ENCODE results near the gene PCTP. TPM values are rescaled to one million over a fixed set of nuclear protein-coding genes. Genes with fewer than 3 reads are reported as not detected.

PCTP gene
- total and polyA plus RNA-seq, 9 of the 15 experiments (the other 6 are each of a cell fraction or from before 2014, with no cell fraction given): 10.9 to 62.3 (median 41.2) TPM

DNA sequence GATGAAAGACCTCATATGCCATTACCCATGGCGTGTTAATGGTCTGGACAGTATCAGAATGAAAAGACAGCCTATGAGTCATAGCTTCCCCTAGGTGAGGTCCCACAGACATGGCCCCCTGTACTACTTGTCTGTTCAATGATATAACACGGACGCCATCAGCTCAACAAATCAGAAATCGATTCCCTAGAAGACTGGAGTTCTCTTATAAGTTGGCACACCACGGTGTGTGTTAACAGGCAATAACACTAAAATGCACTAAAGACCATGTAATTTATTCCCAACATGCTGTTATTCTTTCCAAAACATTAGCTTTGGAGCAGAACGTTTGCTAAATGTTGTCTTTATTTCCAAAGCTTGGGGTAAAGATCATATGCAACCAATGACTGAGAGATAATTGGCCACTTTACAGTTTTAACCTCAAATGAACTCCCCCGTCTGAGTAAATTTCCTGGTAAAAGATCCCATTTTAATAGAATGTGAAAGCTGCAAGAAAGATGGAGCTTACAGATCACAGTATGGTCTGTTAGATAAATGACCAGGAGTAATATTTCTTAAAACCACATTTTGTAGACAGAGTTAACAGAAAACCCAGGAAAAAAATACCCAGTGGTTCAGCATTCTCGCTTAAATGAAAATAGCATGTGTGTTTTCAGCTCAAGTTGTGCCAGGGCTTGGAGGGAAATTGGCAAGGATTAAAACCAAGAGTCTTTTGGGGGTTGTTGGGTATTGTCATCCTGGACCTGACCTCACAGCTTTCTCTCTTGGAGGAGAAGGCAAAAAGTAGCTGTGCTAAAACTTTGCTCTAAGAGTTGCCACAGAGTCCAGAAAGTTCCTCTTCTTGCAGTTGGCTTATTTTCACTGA is 65.9 kb downstream of the PCTP start (continued):
- TF ChIP-seq, protein P1, sequence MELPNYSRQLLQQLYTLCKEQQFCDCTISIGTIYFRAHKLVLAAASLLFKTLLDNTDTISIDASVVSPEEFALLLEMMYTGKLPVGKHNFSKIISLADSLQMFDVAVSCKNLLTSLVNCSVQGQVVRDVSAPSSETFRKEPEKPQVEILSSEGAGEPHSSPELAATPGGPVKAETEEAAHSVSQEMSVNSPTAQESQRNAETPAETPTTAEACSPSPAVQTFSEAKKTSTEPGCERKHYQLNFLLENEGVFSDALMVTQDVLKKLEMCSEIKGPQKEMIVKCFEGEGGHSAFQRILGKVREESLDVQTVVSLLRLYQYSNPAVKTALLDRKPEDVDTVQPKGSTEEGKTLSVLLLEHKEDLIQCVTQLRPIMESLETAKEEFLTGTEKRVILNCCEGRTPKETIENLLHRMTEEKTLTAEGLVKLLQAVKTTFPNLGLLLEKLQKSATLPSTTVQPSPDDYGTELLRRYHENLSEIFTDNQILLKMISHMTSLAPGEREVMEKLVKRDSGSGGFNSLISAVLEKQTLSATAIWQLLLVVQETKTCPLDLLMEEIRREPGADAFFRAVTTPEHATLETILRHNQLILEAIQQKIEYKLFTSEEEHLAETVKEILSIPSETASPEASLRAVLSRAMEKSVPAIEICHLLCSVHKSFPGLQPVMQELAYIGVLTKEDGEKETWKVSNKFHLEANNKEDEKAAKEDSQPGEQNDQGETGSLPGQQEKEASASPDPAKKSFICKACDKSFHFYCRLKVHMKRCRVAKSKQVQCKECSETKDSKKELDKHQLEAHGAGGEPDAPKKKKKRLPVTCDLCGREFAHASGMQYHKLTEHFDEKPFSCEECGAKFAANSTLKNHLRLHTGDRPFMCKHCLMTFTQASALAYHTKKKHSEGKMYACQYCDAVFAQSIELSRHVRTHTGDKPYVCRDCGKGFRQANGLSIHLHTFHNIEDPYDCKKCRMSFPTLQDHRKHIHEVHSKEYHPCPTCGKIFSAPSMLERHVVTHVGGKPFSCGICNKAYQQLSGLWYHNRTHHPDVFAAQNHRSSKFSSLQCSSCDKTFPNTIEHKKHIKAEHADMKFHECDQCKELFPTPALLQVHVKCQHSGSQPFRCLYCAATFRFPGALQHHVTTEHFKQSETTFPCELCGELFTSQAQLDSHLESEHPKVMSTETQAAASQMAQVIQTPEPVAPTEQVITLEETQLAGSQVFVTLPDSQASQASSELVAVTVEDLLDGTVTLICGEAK (IDR thresholded peaks at IDR 0.05): no peak
- TF ChIP-seq, protein P1 (CRISPR knock-in tag; IDR thresholded peaks at IDR 0.05): no peak
- TF ChIP-seq, protein P2, sequence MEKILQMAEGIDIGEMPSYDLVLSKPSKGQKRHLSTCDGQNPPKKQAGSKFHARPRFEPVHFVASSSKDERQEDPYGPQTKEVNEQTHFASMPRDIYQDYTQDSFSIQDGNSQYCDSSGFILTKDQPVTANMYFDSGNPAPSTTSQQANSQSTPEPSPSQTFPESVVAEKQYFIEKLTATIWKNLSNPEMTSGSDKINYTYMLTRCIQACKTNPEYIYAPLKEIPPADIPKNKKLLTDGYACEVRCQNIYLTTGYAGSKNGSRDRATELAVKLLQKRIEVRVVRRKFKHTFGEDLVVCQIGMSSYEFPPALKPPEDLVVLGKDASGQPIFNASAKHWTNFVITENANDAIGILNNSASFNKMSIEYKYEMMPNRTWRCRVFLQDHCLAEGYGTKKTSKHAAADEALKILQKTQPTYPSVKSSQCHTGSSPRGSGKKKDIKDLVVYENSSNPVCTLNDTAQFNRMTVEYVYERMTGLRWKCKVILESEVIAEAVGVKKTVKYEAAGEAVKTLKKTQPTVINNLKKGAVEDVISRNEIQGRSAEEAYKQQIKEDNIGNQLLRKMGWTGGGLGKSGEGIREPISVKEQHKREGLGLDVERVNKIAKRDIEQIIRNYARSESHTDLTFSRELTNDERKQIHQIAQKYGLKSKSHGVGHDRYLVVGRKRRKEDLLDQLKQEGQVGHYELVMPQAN (IDR thresholded peaks at IDR 0.05; ENCODE audit: borderline replicate concordance): no peak
- TF ChIP-seq PRPF4 (IDR thresholded peaks at IDR 0.05; ENCODE audit: insufficient read depth, low read depth, low read length, poor library complexity, severe bottlenecking) (no peak), TCFL5 (CRISPR knock-in tag; conservative IDR thresholded peaks at IDR 0.05) (no peak), NR2F6 (CRISPR knock-in tag; IDR thresholded peaks at IDR 0.05) (no peak), MTA1 (IDR thresholded peaks at IDR 0.05; ENCODE audit: borderline replicate concordance) (0 out of 2 replicates have a peak, but pooled peaks have one; percentile 48), TAF7 (tag; IDR thresholded peaks at IDR 0.05) (peak; percentile 63), SNRNP70 (optimal IDR thresholded peaks at IDR 0.05; ENCODE audit: low read depth, low read length) (no peak)
- TF ChIP-seq, protein P3, sequence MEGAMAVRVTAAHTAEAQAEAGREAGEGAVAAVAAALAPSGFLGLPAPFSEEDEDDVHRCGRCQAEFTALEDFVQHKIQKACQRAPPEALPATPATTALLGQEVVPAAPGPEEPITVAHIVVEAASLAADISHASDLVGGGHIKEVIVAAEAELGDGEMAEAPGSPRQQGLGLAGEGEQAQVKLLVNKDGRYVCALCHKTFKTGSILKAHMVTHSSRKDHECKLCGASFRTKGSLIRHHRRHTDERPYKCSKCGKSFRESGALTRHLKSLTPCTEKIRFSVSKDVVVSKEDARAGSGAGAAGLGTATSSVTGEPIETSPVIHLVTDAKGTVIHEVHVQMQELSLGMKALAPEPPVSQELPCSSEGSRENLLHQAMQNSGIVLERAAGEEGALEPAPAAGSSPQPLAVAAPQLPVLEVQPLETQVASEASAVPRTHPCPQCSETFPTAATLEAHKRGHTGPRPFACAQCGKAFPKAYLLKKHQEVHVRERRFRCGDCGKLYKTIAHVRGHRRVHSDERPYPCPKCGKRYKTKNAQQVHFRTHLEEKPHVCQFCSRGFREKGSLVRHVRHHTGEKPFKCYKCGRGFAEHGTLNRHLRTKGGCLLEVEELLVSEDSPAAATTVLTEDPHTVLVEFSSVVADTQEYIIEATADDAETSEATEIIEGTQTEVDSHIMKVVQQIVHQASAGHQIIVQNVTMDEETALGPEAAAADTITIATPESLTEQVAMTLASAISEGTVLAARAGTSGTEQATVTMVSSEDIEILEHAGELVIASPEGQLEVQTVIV (CRISPR knock-in tag; IDR thresholded peaks at IDR 0.05; ENCODE audit: borderline replicate concordance): no peak
- TF ChIP-seq, protein P4, sequence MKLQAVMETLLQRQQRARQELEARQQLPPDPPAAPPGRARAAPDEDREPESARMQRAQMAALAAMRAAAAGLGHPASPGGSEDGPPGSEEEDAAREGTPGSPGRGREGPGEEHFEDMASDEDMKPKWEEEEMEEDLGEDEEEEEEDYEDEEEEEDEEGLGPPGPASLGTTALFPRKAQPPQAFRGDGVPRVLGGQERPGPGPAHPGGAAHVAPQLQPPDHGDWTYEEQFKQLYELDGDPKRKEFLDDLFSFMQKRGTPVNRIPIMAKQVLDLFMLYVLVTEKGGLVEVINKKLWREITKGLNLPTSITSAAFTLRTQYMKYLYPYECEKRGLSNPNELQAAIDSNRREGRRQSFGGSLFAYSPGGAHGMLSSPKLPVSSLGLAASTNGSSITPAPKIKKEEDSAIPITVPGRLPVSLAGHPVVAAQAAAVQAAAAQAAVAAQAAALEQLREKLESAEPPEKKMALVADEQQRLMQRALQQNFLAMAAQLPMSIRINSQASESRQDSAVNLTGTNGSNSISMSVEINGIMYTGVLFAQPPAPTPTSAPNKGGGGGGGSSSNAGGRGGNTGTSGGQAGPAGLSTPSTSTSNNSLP (IDR thresholded peaks at IDR 0.05; ENCODE audit: borderline replicate concordance, low read depth, low read length): peak; percentile 82
